HuH-7 (cell line): ENCODE measurements around the gene PLA2G6.
"Not testable (repeated sequence)": the region's sequence is repeated elsewhere in the genome, so short reads cannot be mapped to it uniquely, and the experiment has no call there.

Experiments
- DNase-seq: peaks from one replicate; pipeline ENCODE4 v3.0.0; 2011; ENCODE audit warnings: low spot score

The PLA2G6 gene

GRCh38 chr22:38082986-38083710 is 98.5 kb downstream of the PLA2G6 start:
- no peak for DNase-seq

DNA sequence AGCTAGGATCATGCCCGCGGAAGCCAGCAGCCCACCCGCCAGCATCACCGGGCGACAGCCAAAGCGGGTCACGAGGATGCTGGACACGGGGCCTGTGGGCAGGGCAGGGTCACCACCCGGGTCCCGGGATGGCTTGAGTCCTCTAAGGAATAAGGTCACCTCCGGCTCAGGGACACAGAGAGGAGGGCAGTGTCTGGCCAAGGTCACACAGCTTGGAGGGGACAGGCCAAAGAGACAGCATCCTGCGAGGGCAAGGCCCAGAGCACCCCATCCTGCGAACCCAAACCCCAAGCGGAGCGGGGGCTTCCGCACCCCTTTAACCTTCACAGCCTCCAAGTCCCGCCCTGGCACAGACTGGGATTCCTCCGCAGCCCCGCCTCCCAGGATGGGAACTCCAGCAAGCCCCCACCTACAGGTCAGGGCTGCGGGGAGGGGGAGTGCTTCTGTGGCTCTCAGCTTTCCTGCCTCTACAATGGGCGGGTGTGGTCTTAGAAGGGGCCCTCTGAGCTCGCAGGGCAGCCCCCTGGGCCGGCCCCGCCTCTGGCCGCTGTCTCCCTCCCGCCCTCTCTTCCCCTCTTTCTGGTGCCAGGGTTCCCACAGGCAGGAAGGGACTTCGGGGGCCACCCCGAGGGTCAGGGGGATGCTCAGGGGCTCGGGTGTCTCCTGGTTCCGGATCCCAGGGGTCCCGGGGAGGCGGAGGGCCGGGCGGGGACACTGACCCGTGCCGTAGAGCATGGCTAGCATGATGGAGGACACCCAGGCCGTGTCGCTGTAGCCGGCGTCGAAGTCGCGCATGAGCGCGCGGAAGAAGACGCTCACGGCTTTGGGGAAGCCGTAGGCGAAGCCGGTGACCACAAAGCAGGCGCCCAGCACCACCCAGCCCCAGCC is 99.4 kb downstream of the PLA2G6 start:
- no peak for DNase-seq

DNA sequence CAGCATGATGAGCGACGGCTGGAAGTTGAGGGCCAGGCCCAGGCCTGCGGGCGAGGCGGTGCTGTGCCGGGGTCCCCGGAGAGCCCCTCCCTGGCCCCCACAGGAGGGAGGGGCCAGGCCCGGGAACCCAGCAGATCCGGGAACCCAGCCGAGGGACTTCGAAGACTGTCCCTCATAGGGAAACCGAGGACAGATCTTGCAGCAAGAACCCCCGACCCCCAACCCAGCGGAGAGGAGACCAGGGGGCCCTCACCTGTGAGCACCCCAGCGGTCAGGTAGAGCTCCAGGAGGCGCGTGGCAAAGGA is 100.0 kb downstream of the PLA2G6 start:
- DNase-seq: no peak

DNA sequence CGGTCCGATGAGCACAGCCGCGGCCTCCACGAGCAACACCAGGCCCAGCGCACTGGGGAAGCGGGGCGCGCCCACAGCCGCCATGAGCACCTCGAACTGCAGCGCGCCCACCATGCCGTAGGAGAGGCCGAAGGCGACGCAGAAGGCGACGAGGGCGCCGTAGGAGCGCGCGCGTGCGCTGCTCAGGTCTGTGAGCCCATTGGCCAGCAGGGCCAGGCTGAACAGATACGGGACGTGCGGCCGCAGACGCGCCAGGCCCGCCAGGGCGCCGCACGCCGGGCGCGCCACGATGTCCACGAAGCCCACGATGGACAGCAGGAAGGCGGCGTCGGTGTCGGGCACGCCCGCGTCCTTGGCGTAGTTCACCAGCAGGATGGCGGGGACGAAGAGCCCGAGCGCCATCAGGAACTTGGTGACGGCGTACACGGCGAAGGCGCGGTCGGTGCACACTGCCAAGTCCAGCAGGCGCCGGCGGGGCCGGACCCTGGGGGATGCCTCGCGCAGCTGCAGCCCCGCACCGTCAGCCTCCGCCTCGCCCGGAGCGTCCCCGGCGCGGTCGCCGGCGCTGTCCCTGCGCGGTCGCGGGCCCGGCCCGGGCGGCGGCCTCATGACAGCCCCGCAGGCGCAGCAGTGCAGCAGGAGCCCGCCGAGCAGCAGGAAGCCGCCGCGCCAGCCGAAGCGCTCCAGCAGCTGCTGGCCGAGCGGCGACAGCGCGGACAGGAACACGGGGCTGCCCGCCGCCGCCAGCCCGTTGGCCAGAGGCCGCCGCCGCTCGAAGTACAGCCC is 100.6 kb downstream of the PLA2G6 start:
- no peak for DNase-seq

DNA sequence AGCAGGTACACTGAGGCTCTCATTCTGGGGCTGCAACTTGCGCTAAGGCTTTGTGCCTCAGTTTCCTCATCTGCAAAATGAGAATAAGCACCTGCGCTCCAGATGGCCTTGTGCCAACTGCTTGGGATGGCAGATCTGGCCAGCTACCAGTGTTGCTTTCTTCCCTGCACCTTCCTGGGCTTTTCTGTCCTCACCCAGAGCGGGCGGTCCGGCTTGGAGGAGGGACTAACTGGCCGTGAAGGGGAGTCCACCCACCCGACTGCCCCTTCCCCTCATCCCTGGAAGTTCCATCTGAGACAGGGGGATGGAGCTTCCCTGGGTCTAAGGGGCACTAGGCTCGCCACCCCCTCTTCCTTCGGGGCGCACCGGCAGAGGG is 101.2 kb downstream of the PLA2G6 start:
- no peak for DNase-seq

DNA sequence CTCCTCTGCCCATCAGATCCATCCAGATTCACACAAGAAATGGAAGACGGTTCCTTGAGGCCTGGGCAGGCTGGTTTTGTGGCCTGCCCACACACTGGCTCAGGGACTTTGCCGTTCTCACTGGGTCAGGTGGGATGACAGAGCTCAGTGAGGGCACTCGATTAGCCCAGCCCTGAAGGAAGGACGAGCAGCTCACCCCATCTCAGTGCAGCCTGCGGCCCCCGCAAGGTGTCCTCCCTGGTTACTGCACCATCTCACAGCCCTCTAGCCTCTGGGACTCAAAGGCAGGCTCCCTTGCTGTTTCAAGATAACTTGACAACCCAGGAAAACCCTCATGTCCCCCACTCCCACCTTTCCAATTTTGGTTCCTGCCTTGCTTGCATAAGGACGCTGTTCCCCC is 101.8 kb downstream of the PLA2G6 start:
- no peak for DNase-seq

DNA sequence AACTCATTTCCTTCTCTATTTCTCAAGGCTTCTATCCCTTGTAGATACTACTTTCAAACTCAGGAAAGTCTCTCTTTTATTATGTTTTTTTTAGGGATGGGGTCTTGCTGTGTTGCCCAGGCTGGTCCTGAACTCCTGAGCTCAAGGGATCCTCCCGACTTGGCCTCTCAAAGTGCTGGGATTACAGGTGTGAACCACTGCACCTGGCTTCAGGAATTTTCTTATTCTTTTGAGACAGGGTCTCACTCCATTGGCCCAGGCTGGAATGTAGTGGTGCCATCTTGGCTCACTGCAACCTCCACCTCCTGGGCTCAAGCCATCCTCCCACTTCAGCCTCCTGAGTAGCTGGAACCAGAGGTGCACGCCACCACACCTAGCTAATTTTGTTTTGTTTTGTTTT is 102.4 kb downstream of the PLA2G6 start:
- DNase-seq: not testable (repeated sequence)

DNA sequence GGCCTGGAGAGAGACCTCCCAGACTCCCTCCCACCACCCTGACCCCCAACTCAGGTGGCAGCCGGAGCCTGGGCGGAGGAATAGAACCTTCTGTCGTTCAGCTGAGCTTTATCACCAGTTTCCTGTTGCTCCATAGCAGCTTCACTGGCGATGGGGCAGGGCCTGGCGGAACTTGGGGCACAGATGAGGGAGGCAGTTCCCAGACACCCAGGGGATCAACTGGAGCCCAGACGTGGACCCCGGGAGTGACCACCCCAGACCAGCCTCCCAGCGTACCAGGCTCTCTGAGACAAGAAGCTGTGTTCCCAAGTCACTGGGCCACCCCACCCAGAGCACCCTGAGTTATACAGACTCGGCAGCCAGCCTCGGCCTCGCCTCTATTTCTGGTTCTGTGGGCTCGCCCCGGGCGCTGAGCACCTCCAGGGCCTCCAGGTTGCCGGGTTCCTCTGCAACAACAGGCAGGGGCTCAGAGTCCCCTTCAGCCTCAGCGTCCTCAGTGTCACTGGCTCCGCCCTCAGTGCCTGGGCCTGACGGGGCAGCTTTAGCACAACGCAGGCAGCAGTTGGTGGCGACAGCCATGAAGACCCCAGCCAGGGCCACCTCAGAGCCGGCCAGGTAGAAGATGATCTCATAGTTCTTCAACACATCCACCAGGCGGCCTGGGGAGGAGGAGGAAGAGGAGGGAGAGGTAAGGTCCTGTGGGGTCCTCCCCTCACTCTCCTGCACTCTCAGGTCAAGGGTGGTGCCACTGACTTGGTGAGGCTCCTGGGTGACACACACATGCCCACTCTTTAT is 103.4 kb downstream of the PLA2G6 start:
- DNase-seq: no peak

- DNase-seq: no peak
Observed at GRCh38 chr22:38077595-38077994, 104.0 kb downstream of the PLA2G6 start.

DNA sequence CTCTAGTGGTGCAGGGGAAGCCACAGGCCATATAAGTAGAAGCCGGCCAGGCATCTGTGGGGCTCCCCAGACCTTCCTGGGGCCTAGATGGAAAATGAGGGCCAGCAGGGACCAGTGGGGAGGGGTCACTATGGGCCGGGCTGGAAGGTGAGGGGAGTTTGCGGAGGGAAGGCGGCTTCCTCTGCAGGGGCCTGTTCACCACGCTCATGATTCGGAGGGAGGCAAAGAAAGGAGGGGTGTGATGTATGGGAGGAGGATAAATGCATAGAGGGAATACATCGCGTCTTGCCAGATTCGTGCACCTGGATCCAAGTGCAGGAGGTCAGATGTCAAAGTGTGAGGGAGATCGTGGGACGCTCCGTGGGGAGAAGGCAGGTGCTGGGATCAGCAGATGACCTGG is 104.5 kb downstream of the PLA2G6 start:
- DNase-seq: no peak

- no peak for DNase-seq
Observed at GRCh38 chr22:38075961-38076360, 105.7 kb downstream of the PLA2G6 start.

- DNase-seq: no peak
Observed at GRCh38 chr22:38075105-38075825, 106.4 kb downstream of the PLA2G6 start.

DNA sequence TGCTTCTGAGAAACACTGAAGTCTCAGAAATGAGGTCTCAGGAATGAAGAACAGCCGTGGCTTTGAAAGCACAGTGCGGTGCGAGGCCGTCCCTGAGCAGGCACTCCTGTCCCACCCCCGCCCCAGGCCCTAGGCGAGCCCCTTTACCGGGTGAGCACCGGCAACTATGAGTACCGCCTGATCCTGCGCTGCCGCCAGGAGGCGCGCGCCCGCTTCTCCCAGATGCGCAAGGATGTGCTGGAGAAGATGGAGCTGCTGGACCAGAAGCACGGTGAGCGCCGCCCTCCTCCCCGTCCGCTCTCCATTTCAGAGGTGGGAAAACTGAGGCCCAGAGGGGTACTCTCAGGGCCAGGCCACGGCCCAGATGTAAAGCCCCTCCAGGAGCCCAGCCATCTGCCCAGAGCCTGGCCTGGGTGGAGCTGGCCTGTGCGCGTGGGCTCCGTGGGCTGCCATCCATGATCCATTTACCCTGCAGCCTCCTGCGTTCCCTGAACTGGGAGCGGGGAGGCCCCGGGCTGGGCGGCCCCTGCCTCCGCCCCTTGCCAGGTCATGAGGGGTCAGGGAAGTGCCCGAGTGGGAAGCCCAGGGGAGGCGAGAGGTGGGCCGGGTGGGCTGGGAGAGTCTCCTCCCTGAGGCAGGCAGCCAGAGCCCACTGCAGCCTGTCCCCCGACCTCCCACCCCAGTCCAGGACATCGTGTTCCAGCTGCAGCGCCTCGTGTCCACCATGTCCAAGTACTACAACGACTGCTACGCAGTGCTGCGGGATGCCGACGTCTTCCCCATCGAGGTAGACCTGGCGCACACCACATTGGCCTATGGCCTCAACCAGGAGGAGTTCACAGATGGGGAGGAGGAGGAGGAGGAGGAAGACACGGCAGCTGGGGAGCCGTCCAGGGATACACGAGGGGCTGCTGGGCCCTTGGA is 107.2 kb downstream of the PLA2G6 start:
- no peak for DNase-seq

DNA sequence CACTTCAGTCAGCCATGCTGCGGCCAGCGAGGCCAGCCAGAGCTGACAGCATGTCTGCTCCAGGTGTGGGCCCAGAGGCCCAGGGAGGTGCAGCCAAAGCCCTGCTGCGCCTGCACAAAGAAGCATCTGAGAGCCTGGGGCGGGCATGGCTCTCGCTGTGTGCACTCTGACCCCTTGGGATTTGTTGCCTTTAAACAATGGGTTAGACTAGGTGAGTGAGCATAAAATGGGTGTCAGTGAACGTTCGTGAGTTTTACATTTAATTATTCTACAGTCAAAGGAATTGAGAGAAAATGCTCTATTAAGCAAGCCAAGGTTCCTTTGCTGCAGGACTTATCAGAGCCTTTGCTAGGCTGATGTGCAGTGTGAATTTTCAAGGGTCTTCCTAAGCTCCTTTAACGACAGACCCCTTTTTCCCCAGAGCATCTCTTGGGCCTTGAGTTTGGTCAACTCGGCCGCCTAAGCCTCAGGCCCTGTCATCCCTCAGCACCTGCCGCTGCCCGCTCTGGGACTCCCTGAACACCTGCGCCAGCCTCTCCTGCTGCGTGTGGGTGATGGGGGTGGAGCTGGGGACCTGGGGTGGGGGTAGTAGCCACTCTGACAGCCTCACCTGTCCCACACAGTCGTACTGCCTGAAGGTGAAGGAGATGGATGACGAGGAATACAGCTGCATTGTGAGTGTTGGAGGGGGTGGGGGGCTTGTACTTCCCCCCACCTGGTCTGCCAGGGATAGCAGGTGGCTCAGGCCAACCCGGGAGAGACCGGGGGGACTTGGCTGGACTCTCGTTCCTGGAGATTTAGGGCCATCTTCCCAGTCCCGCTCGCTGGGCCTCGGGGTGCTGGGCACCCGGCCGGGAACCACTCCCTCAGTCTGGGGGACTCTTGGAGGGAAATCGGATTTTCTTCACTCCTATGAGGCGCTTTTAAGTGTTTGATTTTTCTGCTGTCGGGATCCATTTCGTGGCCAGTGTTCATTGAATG is 108.2 kb downstream of the PLA2G6 start:
- DNase-seq: no peak

DNA sequence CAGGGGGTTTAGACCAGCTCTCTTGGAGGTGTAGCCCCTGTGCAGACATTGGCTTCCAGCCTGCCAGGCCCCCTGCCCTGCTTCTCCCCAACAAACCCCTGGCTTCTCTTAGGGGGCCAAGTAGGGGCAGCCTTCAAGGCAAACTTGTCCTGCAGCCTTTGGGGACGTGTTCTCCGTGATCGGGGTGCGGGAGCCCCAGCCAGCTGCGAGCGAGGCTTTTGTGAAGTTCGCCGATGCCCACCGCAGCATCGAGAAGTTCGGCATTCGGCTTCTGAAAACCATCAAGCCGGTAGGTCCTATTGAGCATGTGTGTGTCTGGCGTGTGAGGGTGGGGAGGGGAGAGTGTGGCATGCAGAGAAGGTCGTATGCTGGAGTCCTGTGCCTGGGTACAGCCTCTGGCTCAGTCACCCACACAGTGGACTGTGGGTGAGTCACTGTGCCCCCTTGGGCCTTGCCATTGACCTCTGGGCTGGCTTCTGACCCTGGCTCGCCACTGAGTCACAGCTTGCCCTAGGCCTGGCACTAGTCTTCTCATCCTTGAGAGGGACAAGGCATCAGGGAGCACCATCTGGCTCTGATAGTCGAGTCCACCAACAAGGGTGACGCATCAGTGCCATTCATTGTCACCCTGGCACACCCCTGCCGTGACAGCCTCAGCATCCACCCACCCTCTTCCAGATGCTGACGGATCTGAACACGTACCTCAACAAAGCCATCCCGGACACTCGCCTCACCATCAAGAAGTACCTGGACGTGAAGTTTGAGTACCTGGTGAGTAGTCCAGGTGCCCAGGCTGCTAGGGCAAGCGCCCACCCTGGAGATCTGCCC is 109.1 kb downstream of the PLA2G6 start:
- DNase-seq: no peak

DNA sequence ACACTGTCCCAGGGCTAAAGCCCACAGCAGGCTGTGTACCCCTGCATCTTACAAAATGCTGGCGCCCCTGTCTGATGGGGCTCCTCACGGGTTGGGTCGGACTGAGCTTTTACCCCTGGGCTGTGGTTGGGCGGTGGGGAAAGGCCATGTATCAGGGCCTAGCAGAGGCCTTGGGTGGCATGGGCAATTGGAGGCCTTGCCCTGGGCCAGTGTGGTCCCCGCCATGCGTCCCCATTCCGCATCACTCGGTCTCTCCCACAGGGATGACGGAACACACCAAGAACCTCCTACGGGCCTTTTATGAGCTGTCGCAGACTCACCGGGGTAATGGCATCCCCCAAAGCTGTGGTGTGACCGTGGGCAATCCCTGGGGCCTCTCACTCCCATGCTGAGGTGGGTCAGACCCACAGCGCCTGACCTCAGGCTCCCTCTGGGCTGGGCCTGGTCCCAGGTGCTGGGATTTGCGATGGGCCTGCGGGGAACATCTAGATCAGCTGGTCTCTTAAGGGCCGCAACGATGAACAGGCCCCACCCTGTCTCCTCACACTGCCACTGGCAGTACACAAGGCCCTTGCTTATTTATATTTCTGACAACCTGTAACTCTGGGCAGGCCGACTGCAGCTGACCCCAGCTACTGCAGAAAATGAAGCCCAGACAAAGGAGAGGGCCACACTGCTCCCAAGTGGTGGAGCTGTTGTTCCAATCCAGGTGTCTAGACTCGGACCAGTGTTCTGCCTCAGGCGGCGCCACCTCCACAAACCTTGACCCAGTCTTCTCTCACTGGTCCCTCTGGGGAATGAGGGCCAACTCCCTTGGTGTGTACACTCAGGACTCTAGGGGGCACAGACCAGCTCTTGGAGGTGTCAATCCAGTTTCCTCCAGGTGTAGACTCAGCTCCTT is 110.0 kb downstream of the PLA2G6 start:
- no peak for DNase-seq
